Psoas muscle (tissue), 8 donors: ENCODE results near the gene CTBP2. TPM values are rescaled to one million over a fixed set of nuclear protein-coding genes. Genes with fewer than 3 reads are reported as not detected.

ENCODE experiments used
- ATAC-seq, 4 donors: fragments of 200-7000 bp; cut with Tn5 transposase; one replicate each; pipeline ENCODE4 v1.9.1; 2020; ENCODE audit warnings: moderate library complexity in 3 of 4, mild to moderate bottlenecking in 2 of 4
- DNase-seq, 2 donors: peaks; one replicate each; pipeline ENCODE4 v3.0.0-alpha.2; 2020
- H3K27ac ChIP-seq: fragments of 200-600 bp; one replicate; pipeline ENCODE4 v1.8.0; 2022
- H3K27me3 ChIP-seq, 3 donors: fragments of 200-600 bp in 1 of 3; one replicate each; pipeline versions ENCODE4 v1.6.1 to v1.8.0; 2013 to 2022; ENCODE audit warnings: low read length in 2 of 3, mild to moderate bottlenecking in 2 of 3, moderate library complexity in 1 of 3; ENCODE audit not compliant: insufficient read depth in 3 of 3
- H3K36me3 ChIP-seq, 2 donors: fragments of 200-600 bp in 1 of 2; one replicate each; pipeline versions ENCODE4 v1.6.1 to v1.8.0; 2013 to 2022; ENCODE audit warnings: low read depth in 1 of 2, mild to moderate bottlenecking in 1 of 2, moderate library complexity in 1 of 2; ENCODE audit not compliant: insufficient read depth in 1 of 2
- H3K4me1 ChIP-seq: fragments of 200-600 bp; one replicate; pipeline ENCODE4 v1.8.0; 2022
- H3K4me3 ChIP-seq: fragments of 200-600 bp; one replicate; pipeline ENCODE4 v1.8.0; 2022; ENCODE audit warnings: mild to moderate bottlenecking
- H3K9me3 ChIP-seq: fragments of 200-600 bp; one replicate; pipeline ENCODE4 v1.8.0; 2022
- WGBS, 3 donors: extraction: QIAGEN DNeasy Blood & Tissue Kit; methylation state at CpG; one replicate each; pipeline versions ENCODE4 v1.1.6 to v1.1.7; 2013; 5-methylcytosine and 5-hydroxymethylcytosine counted together
- intact Hi-C, 2 donors: fragments of 100-400 bp; cut with DNase I; formaldehyde crosslinking; loops; one replicate each; pipeline versions ENCODE4 v1.11.0 to v1.14.2; 2022
- polyA plus RNA-seq, 3 donors: library from polyadenylated mRNA; stranded (reverse); fragments of 200-250 nt; gene quantifications; one replicate each; pipeline ENCODE4 v1.2.3, GENCODE V29; 2013
- total RNA-seq, 4 donors: library from RNA; stranded (reverse); fragmentation: NEBNext Ultra II Directional in 2 of 4; extraction: Animal tissue kit (Norgen Biotek cat#: 25700) in 2 of 4; gene quantifications; one replicate each; pipeline versions ENCODE4 v1.2.1 to v1.2.4, GENCODE V29; 2021 to 2023
- TF ChIP-seq, protein P1 (sequence below): fragments of 200-600 bp; IDR thresholded peaks from one replicate; pipeline ENCODE4 v1.8.0; 2022; ENCODE audit warnings: antibody characterized with exemption
- donor health status: healthy with polysubstance abuse.
- donor health status: DM: no; HTN: no; CAD: no; lungs with moderate emphysema.
- donor health status: Bipolar disorder and iron deficiency.
- donor health status: healthy.
- donor health status: DM: yes; HTN: yes; CAD: no.
- donor health status: DM: no; HTN: no; CAD: no.
- donor health status: DM: no; HTN: no; CAD: no.
- donor health status: DM: yes; HTN: yes; CAD: no.

Gene CTBP2
- total and polyA plus RNA-seq, 7 donors, result 14.7 to 49.8 (median 33.0) TPM

DNA sequence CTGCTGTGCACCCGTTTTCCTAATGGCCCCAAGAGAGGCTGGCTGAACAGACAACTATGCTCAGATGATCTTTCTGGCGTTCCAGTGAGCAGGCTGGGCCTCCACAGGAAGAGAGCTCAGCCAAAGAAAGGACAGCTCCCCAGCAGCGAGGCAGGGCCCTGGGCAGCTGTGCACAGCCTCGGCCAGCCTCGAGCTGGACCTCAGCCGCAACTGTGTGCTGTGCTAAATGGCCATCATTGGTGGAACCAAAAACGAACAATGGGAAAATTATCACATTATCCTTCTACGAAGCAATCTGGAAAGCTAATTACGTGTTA lies 97.5 kb downstream of the CTBP2 start:
- DNase-seq (peak; percentile 52 to 78), ATAC-seq (peak; percentile 53 to 59 (median 56))
- no peaks in the 10 kb centered on the region for H3K36me3 ChIP-seq
- H3K27me3 ChIP-seq, result no peaks in the 10 kb centered on the region
- H3K27ac ChIP-seq, result peak overlapping the region; percentile 80
- H3K4me1 ChIP-seq, result peaks cover 93% of the 10 kb centered on the region
- no peaks in the 10 kb centered on the region for H3K9me3 ChIP-seq
- no peak overlapping the region for H3K4me3 ChIP-seq
- intact Hi-C loops, result loop anchor here in 1 of 2 donors (5.0 kb wide), 3 partner anchors 51 to 94 kb away; no protein-coding TSS in a partner anchor
- 14 to 20% (median 16%) methylated on average over 9 of the region's 9 CpGs for WGBS, 3 donors
- TF ChIP-seq, protein P1, sequence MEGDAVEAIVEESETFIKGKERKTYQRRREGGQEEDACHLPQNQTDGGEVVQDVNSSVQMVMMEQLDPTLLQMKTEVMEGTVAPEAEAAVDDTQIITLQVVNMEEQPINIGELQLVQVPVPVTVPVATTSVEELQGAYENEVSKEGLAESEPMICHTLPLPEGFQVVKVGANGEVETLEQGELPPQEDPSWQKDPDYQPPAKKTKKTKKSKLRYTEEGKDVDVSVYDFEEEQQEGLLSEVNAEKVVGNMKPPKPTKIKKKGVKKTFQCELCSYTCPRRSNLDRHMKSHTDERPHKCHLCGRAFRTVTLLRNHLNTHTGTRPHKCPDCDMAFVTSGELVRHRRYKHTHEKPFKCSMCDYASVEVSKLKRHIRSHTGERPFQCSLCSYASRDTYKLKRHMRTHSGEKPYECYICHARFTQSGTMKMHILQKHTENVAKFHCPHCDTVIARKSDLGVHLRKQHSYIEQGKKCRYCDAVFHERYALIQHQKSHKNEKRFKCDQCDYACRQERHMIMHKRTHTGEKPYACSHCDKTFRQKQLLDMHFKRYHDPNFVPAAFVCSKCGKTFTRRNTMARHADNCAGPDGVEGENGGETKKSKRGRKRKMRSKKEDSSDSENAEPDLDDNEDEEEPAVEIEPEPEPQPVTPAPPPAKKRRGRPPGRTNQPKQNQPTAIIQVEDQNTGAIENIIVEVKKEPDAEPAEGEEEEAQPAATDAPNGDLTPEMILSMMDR, result no peak

DNA sequence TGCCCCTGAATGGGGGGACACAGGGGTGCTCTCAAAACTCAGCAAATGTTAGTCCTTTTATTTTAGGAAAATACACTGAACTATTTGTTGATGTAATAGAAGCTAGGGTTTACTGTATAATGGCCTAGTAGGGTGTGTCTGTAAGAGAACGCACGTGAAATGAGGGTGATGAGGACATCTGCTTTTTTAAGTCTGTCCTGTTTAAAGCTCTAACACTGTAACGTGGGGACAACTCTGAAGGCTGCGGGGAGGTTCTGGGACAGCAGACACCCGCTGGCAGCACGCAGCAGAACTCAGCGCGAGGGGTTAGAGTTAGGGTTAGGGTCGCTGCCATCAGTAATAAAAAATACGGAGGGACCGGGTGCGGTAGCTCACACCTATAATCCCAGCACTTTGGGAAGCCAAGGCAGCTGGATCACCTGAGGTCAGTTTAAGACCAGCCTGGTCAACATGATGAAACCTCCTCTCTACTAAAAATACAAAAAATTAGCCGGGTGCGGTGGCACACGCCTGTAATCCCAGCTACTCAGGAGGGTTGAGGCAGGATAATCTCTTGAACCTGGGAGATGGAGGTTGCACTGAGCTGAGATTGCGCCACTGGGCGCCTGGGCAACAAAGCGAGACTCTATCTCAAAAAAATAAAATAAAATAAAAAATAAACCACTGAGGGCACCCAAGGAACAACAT lies 98.0 kb downstream of the CTBP2 start:
- intact Hi-C loops, result loop anchor here in 1 of 2 donors (5.0 kb wide), 3 partner anchors 50 to 95 kb away; no protein-coding TSS in a partner anchor
- Histone ChIP-seq H3K4me3 (no peak overlapping the region), H3K4me1 (peaks cover 98% of the 10 kb centered on the region), H3K36me3 (no peaks in the 10 kb centered on the region), H3K27me3 (no peaks in the 10 kb centered on the region), H3K9me3 (no peaks in the 10 kb centered on the region), H3K27ac (peak overlapping the region; percentile 80)
- ATAC-seq, result peak in 3 of 4 donors; percentile 50 to 73 (median 62)
- TF ChIP-seq, protein P1, result no peak
- 36 to 61% (median 43%) methylated on average over 18 of the region's 18 CpGs for WGBS, 3 donors
- peak in 1 of 2 donors; percentile 50 for DNase-seq

DNA sequence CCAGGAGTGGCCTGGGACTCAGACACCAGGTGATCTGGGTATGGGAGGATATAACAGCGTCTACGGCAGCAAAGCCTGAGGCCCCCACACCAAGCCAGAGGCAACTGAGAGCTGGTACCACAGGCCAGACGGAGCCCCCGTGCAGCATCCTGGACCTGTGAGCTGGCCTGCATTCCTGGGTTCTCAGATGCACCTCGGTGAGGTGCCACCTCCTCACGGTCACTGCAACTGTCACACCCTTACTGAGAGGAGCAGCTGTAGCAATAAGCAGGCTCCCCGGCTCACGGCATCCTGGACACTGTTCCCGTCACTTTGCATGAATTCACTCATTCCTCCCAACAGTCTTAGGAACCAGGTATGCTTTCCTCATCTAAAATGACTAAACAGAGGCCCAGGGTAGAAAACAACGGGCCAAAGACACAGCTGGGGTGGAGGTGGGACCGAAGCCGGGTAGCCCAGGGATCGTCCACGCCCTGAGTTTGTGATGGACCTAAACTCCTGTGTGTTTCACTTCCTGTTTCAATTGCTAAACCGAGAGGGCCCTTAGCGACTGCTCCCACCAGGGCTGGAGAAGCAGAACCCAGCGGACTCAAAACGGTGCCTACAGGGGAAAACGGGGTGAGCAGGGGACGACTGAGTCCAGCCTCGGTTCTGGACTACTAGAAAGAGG lies 98.7 kb downstream of the CTBP2 start:
- intact Hi-C loops, result loop anchor here in 1 of 2 donors (5.0 kb wide), 3 partner anchors 49 to 96 kb away; no protein-coding TSS in a partner anchor
- ATAC-seq, result peak in 3 of 4 donors; percentile 3 to 7 (median 5)

DNA sequence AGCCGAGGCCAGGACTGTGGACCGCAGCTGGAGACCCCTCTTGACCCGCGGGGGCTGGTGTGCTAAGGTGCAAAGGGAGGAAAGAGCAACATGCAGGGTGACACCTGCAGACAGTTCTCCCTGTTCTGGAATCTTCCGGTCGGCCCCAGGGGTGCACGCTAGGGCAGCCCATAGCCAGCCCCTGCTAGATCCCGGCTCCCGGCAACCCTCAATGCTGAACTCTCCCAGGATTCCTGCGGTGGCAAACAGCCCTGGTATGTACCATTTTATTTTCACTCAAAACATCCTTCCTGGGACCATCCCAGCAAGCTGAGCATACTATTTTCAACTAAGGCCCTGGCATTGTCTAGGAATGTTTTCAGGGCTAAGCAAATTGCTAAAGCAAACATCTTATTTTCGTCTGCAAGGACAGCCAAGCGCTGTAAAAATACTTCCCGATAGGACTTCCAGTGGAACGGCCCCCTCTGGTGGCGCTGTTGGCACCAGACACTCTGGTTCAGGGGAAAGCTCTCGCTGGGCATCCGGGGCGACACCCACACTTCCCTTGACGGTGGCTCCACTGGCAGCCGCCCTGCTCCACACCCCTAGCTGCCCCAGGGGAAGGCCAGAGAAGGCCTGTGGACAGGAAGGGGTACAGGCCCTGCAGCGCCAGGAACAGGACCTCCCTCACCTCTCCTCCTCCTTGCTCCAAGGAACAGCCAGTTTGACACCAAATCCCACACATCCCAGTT lies 99.4 kb downstream of the CTBP2 start:
- Histone ChIP-seq H3K4me3 (peak overlapping the region; percentile 39), H3K27me3 (no peaks in the 10 kb centered on the region), H3K9me3 (no peaks in the 10 kb centered on the region), H3K36me3 (no peaks in the 10 kb centered on the region), H3K27ac (peak overlapping the region; percentile 80), H3K4me1 (peaks cover 99% of the 10 kb centered on the region)
- WGBS, 3 donors, result 5 to 7% (median 5%) methylated on average over 20 to 21 of the region's 21 CpGs
- DNase-seq, result peak; percentile 84 to 90
- TF ChIP-seq, protein P1, result peak; percentile 86
- intact Hi-C loops, result loop anchor here in 1 of 2 donors (5.0 kb wide), 3 partner anchors 49 to 96 kb away; no protein-coding TSS in a partner anchor
- ATAC-seq, result peak; percentile 67 to 77 (median 70)

More for the DNA sequence above, 98.7 kb downstream of the CTBP2 start:
- Histone ChIP-seq H3K4me1 (peaks cover 99% of the 10 kb centered on the region), H3K4me3 (peak overlapping the region; percentile 39), H3K27me3 (no peaks in the 10 kb centered on the region), H3K27ac (peak overlapping the region; percentile 80), H3K9me3 (no peaks in the 10 kb centered on the region), H3K36me3 (no peaks in the 10 kb centered on the region)
- WGBS, 3 donors, result 47 to 58% (median 48%) methylated on average over 21 of the region's 21 CpGs
- TF ChIP-seq, protein P1, result no peak
- DNase-seq, result peak in 1 of 2 donors; percentile 46
